ENCODE measurements around the gene MRC2.

MRC2 gene

DNA sequence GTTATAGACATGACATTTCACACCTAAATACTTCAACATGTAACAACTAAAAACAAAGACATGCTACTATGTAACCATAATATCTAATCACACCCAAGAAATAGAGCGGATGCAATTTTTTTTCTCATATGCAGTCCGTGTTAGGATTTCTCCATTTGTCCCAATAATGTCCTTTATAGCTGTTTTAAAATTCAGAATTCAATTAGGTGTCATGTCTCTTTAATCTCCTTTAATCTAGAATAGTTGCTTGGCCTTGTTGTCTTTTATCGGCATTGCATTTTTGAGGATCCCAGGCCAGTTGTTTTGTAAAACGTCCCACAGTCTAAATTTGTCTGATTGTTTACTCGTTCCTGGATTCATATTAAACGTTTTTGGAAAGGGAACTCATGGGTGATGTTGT lies 14.5 kb downstream of the MRC2 start:
- Mint-ChIP-seq H3K9me3 (no peaks in the 10 kb centered on the region), H3K4me1 (ENCODE audit: low read depth) (peaks cover 4% of the 10 kb centered on the region), H3K36me3 (ENCODE audit: low read depth) (no peaks in the 10 kb centered on the region), H3K4me3 (no peak overlapping the region), H3K27me3 (ENCODE audit: low read depth) (peaks cover 45% of the 10 kb centered on the region), H3K27ac (no peak overlapping the region)

DNA sequence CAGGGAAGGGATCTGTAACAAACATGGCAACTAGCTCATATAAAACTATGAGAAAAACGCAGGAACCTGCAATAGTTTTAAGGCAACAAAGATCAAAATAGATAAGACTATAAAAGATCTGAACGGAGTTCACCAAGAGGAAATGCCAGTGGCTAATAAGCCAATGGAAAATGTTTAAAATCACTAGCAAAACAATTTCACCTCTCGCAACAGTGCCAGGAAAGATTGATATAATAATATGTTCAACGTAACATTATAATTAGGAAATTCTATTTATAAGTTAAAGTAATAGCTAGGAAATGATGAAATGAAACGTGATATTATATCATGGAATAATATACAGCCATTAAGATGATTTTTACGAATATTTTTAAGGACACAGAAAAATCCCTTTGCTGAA lies 16.0 kb downstream of the MRC2 start:
- peaks cover 51% of the 10 kb centered on the region for H3K27me3 Mint-ChIP-seq (ENCODE audit: low read depth)
- H3K27ac Mint-ChIP-seq = no peak overlapping the region
- no peaks in the 10 kb centered on the region for H3K36me3 Mint-ChIP-seq (ENCODE audit: low read depth)
- no peaks in the 10 kb centered on the region for H3K9me3 Mint-ChIP-seq
- no peak overlapping the region for H3K4me3 Mint-ChIP-seq
- H3K4me1 Mint-ChIP-seq (ENCODE audit: low read depth) = peaks cover 4% of the 10 kb centered on the region

DNA sequence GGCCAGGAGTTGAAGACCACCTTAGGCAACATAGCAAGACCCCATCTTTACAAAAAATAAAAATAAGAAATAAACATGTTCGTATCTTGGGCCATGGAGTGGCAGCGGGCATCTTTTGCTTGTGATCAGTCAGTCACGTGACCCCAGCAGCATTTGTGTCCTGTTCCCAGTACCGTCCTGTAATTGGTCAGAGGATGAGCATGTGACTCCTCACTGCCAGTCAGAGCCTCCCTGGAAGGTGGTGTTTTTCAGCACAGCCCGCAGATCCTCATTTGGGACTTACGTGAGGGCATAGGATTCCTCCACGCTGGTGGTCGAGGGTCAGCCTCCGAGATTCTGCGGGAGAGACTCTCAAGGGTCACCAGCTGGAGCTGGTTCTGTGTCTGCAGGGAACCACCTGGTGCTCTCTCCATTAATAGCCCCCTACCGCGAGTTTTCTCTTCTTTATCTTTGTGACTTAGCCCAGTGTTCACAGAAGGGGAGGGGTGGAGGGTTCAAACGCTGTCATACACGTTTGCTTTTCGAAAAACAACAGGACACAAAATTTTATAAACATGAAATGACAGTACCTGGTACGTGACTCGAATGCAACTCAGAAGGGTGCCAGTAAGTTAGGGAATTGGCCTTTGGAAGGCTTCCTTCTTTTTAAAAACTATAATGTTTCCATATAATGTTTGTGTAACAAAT lies 17.2 kb downstream of the MRC2 start:
- Mint-ChIP-seq H3K4me3 (no peak overlapping the region), H3K27ac (no peak overlapping the region), H3K36me3 (ENCODE audit: low read depth) (no peaks in the 10 kb centered on the region), H3K27me3 (ENCODE audit: low read depth) (peaks cover 62% of the 10 kb centered on the region), H3K9me3 (no peaks in the 10 kb centered on the region), H3K4me1 (ENCODE audit: low read depth) (peaks cover 4% of the 10 kb centered on the region)

- Mint-ChIP-seq H3K27ac (no peak overlapping the region), H3K4me1 (ENCODE audit: low read depth) (peaks cover 15% of the 10 kb centered on the region), H3K9me3 (no peaks in the 10 kb centered on the region), H3K4me3 (no peak overlapping the region), H3K36me3 (ENCODE audit: low read depth) (no peaks in the 10 kb centered on the region), H3K27me3 (ENCODE audit: low read depth) (peaks cover 66% of the 10 kb centered on the region)
Observed at GRCh38 chr17:62648251-62648955, 20.9 kb downstream of the MRC2 start.

GRCh38 chr17:62648956-62649294 lies 21.5 kb downstream of the MRC2 start:
- H3K4me3 Mint-ChIP-seq = no peak overlapping the region
- no peaks in the 10 kb centered on the region for H3K36me3 Mint-ChIP-seq (ENCODE audit: low read depth)
- peaks cover 17% of the 10 kb centered on the region for H3K4me1 Mint-ChIP-seq (ENCODE audit: low read depth)
- H3K9me3 Mint-ChIP-seq = no peaks in the 10 kb centered on the region
- H3K27me3 Mint-ChIP-seq (ENCODE audit: low read depth) = peaks cover 67% of the 10 kb centered on the region
- H3K27ac Mint-ChIP-seq = no peak overlapping the region

- no peaks in the 10 kb centered on the region for H3K9me3 Mint-ChIP-seq
- H3K4me3 Mint-ChIP-seq = no peak overlapping the region
- H3K4me1 Mint-ChIP-seq (ENCODE audit: low read depth) = peaks cover 21% of the 10 kb centered on the region
- no peak overlapping the region for H3K27ac Mint-ChIP-seq
- H3K36me3 Mint-ChIP-seq (ENCODE audit: low read depth) = no peaks in the 10 kb centered on the region
- peaks cover 68% of the 10 kb centered on the region for H3K27me3 Mint-ChIP-seq (ENCODE audit: low read depth)
Observed at GRCh38 chr17:62649570-62649969, 22.1 kb downstream of the MRC2 start.

- Mint-ChIP-seq H3K36me3 (ENCODE audit: low read depth) (no peaks in the 10 kb centered on the region), H3K4me1 (ENCODE audit: low read depth) (peaks cover 21% of the 10 kb centered on the region), H3K27me3 (ENCODE audit: low read depth) (peaks cover 74% of the 10 kb centered on the region), H3K9me3 (no peaks in the 10 kb centered on the region), H3K27ac (no peak overlapping the region), H3K4me3 (no peak overlapping the region)
Observed at GRCh38 chr17:62650587-62650986, 23.1 kb downstream of the MRC2 start.

DNA sequence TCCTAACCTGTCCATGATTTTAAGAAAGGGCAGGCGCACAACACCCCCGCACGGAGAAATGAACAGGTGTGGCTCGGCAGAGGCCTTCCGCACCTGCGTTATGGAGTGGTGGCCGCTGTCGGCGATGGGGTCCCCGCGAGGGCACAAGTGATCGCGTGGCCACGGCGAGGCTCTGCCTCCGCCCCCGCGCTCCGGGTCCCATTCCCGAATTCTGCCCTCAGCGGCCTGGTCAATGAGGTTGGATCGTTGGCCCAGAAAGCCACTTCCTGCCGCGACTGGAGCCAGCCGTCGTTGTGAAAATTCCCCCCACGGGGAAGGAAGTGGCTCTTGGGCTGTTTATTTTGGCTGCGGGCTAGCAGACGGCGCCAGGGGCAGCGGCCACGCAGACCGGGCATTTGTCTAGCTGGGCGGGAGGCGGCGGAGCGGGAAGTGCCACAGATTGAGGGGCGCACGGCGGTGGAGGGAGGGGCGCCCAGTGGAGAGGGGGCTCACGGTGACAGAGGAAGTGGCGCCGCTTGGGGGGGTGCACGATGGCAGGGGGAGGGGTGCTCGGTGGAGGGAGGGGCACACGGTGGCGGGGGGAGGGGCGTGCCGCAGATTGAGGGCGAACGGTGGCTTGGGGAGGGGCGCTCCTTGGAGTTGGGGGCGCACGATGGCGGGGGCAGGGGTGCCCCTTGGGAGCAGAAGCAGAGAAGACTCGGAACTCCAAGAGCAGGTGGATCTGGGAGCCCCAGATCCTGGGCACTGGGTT lies 25.0 kb downstream of the MRC2 start:
- Mint-ChIP-seq H3K4me1 (ENCODE audit: low read depth) (peaks cover 21% of the 10 kb centered on the region), H3K4me3 (peak overlapping the region; percentile 66), H3K27me3 (ENCODE audit: low read depth) (peaks cover 81% of the 10 kb centered on the region), H3K27ac (no peak overlapping the region), H3K9me3 (no peaks in the 10 kb centered on the region), H3K36me3 (ENCODE audit: low read depth) (no peaks in the 10 kb centered on the region)

DNA sequence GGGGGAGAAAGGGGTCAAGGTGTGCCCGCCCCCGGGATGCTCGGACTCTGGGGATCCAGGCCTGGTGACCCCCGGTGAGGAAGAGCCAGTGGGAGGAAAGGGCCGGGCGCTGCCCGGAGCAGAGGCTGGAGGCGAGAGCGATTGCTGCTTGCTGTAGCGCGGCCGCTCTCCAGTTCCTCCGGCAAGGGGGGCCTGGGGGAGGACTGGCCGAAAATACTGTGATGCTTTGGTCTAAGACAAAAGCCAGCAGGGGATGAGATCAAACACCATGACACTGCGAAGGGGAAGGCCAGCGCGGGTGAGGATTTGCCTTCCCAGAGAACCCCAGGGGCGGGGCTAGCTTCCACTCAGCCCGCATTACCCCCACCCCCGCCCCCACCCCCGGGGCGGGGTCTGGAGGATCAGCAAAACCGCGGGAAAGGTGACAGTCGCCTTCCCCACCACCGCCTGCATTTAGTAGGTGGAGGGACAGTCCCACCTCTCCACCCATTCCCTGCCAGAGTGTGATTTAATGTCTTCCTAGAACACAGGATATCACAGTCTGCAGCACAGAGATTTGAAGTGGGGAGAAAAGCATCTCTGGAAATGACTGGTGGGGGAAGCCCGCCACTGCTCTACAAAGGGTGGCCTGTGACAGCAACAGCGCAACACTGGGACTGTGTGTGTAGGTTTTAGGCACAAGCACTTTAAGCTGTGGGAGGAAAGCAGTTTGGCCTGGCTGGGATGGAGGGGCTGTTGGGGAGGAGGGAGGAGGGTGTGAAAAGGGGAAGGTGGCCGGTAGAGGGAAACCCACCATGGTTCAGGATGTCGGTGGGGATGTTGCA lies 25.7 kb downstream of the MRC2 start:
- H3K27me3 Mint-ChIP-seq (ENCODE audit: low read depth) = peaks cover 82% of the 10 kb centered on the region
- H3K9me3 Mint-ChIP-seq = no peaks in the 10 kb centered on the region
- H3K4me3 Mint-ChIP-seq = peak overlapping the region; percentile 66

DNA sequence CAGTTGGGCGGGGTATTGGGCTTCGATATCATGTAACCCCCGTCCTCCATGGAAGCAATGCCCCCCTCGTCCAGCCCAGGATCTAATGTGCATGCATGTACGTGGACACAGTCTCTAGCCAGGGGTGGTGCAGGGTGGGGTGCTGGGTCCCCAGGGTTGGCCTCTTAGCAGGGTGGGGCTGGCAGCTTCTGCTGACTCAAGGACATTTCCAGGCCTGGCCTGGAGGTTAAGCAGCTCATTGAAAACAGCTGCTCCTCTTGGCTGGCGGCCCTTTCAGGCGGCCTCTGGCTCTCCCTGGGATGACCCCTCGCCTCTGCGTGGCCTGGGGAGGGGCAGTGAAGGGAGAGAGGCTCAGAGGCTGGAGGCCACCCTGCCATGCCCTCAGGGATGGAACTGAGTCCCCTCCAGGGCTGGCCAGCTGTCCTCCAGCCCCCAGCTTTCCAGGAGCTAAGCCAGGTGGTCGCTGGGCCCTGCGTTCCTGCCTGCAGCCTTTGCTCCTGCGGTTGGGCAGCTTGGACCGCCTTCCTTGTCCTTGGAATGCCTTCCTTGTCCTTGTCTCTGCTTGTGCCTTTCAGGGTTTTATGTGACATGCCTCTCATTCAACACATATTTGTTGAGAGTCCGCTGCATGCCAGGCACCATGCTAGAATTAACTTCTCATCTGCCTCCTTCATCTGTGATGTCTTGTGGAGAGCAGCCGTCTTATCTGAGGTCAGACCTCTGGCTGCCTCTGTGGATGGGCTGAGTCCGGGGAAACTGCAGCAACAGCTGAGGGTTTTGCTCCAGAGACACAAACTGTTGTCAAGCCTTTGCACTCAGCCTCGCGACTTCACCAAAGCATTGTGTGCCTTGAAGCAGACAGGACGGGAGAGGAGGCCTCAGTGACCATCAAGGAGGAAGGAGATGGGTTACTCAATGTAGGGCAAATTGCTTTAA lies 26.6 kb downstream of the MRC2 start:
- Mint-ChIP-seq H3K4me1 (ENCODE audit: low read depth) (peaks cover 21% of the 10 kb centered on the region), H3K27me3 (ENCODE audit: low read depth) (peaks cover 80% of the 10 kb centered on the region), H3K9me3 (no peaks in the 10 kb centered on the region), H3K27ac (peak overlapping the region; percentile 21), H3K36me3 (ENCODE audit: low read depth) (no peaks in the 10 kb centered on the region), H3K4me3 (peak overlapping the region; percentile 8)

More for the DNA sequence above, 25.7 kb downstream of the MRC2 start:
- peak overlapping the region; percentile 19 for H3K27ac Mint-ChIP-seq
- no peaks in the 10 kb centered on the region for H3K36me3 Mint-ChIP-seq (ENCODE audit: low read depth)
- H3K4me1 Mint-ChIP-seq (ENCODE audit: low read depth) = peaks cover 21% of the 10 kb centered on the region

GRCh38 chr17:62655656-62656055 lies 28.2 kb downstream of the MRC2 start:
- Mint-ChIP-seq H3K4me1 (ENCODE audit: low read depth) (peaks cover 21% of the 10 kb centered on the region), H3K9me3 (peaks cover 9% of the 10 kb centered on the region), H3K4me3 (no peak overlapping the region), H3K36me3 (ENCODE audit: low read depth) (no peaks in the 10 kb centered on the region), H3K27me3 (ENCODE audit: low read depth) (peaks cover 81% of the 10 kb centered on the region), H3K27ac (no peak overlapping the region)

DNA sequence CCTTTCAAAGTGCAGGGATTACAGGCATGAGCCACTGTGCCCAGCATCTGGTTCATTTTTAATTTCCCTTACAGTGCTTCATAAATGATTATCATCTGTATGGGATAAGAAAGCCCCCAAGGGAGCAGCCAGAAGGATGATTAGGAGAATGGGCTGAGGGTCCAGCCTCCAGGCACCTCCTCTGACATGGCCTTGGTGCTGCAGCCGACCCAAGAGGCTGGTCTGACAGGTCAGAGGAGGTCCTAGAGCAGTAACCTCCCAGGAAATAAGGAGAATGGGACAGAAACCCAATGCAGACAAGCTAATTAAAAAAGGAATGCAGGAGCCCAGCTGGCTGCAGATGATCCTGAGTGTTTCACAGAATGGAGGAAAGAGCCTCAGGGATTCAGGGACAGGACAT lies 29.0 kb downstream of the MRC2 start:
- peaks cover 17% of the 10 kb centered on the region for H3K9me3 Mint-ChIP-seq
- H3K4me1 Mint-ChIP-seq (ENCODE audit: low read depth) = peaks cover 21% of the 10 kb centered on the region
- peaks cover 3% of the 10 kb centered on the region for H3K36me3 Mint-ChIP-seq (ENCODE audit: low read depth)
- no peak overlapping the region for H3K4me3 Mint-ChIP-seq
- H3K27me3 Mint-ChIP-seq (ENCODE audit: low read depth) = peaks cover 81% of the 10 kb centered on the region
- H3K27ac Mint-ChIP-seq = no peak overlapping the region

GRCh38 chr17:62657145-62657665 lies 29.7 kb downstream of the MRC2 start:
- H3K27me3 Mint-ChIP-seq (ENCODE audit: low read depth) = peaks cover 79% of the 10 kb centered on the region

More at GRCh38 chr17:62657145-62657665, 29.7 kb downstream of the MRC2 start:
- H3K4me1 Mint-ChIP-seq (ENCODE audit: low read depth) = peaks cover 17% of the 10 kb centered on the region
- no peak overlapping the region for H3K27ac Mint-ChIP-seq
- no peak overlapping the region for H3K4me3 Mint-ChIP-seq
- peaks cover 4% of the 10 kb centered on the region for H3K36me3 Mint-ChIP-seq (ENCODE audit: low read depth)
- H3K9me3 Mint-ChIP-seq = peaks cover 18% of the 10 kb centered on the region
